ENCODE results near the gene NEDD9.

NEDD9 gene

DNA sequence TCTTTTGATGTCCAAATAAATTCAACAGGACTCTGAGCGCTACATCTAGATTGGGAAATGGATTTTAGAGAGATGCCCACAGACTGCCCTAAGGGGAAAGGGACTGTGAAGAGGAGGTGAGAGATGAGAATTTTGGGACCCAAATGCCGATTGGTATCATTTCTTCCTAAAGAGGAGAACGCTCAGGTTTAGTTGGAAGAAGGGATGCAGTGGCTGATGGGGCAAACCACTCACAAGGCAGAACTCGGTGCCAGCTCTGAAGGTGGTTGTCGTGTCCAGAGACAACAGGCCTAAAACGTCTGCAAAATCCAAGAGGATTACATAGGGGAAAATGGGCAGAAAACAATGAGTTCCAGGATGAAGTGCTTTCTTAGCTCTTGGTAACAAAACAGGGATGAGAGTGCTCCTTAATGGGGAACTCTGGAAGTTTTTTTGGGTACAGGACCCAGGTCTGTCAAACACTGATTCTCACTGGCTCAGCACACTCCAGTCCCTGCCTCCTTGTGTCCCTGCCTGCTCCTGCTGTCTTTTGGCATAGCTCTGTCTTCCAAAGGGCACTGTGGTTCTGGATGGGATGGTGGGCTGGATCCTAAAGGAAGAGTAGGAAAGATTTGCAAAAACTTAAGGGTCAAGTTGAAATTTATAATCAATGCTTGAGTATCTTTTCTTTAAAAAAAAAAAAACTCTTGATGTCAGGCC, 29.0 kb downstream of the NEDD9 start:
- TF ChIP-seq ISL1 (CRISPR knock-in tag; IDR thresholded peaks at IDR 0.05) (no peak), ZFP30 (CRISPR knock-in tag; IDR thresholded peaks at IDR 0.05) (no peak), GLIS3 (CRISPR knock-in tag; IDR thresholded peaks at IDR 0.05) (no peak), ARNTL (CRISPR knock-in tag; IDR thresholded peaks at IDR 0.05; ENCODE audit: borderline replicate concordance, low read depth) (no peak), ZNF70 (CRISPR knock-in tag; IDR thresholded peaks at IDR 0.05) (no peak), TOX (CRISPR knock-in tag; IDR thresholded peaks at IDR 0.05; ENCODE audit: borderline replicate concordance) (no peak), ZNF565 (CRISPR knock-in tag; conservative IDR thresholded peaks at IDR 0.05; ENCODE audit: low read depth) (no peak), ZNF8 (CRISPR knock-in tag; IDR thresholded peaks at IDR 0.05) (no peak), TCF4 (CRISPR knock-in tag; IDR thresholded peaks at IDR 0.05; ENCODE audit: borderline replicate concordance) (no peak)
- TF ChIP-seq, protein P1, sequence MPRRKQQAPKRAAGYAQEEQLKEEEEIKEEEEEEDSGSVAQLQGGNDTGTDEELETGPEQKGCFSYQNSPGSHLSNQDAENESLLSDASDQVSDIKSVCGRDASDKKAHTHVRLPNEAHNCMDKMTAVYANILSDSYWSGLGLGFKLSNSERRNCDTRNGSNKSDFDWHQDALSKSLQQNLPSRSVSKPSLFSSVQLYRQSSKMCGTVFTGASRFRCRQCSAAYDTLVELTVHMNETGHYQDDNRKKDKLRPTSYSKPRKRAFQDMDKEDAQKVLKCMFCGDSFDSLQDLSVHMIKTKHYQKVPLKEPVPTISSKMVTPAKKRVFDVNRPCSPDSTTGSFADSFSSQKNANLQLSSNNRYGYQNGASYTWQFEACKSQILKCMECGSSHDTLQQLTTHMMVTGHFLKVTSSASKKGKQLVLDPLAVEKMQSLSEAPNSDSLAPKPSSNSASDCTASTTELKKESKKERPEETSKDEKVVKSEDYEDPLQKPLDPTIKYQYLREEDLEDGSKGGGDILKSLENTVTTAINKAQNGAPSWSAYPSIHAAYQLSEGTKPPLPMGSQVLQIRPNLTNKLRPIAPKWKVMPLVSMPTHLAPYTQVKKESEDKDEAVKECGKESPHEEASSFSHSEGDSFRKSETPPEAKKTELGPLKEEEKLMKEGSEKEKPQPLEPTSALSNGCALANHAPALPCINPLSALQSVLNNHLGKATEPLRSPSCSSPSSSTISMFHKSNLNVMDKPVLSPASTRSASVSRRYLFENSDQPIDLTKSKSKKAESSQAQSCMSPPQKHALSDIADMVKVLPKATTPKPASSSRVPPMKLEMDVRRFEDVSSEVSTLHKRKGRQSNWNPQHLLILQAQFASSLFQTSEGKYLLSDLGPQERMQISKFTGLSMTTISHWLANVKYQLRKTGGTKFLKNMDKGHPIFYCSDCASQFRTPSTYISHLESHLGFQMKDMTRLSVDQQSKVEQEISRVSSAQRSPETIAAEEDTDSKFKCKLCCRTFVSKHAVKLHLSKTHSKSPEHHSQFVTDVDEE (CRISPR knock-in tag; IDR thresholded peaks at IDR 0.05), result no peak
- TF ChIP-seq, protein P2, sequence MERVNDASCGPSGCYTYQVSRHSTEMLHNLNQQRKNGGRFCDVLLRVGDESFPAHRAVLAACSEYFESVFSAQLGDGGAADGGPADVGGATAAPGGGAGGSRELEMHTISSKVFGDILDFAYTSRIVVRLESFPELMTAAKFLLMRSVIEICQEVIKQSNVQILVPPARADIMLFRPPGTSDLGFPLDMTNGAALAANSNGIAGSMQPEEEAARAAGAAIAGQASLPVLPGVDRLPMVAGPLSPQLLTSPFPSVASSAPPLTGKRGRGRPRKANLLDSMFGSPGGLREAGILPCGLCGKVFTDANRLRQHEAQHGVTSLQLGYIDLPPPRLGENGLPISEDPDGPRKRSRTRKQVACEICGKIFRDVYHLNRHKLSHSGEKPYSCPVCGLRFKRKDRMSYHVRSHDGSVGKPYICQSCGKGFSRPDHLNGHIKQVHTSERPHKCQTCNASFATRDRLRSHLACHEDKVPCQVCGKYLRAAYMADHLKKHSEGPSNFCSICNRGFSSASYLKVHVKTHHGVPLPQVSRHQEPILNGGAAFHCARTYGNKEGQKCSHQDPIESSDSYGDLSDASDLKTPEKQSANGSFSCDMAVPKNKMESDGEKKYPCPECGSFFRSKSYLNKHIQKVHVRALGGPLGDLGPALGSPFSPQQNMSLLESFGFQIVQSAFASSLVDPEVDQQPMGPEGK (CRISPR knock-in tag; IDR thresholded peaks at IDR 0.05; ENCODE audit: borderline replicate concordance), result no peak
- TF ChIP-seq, protein P3, sequence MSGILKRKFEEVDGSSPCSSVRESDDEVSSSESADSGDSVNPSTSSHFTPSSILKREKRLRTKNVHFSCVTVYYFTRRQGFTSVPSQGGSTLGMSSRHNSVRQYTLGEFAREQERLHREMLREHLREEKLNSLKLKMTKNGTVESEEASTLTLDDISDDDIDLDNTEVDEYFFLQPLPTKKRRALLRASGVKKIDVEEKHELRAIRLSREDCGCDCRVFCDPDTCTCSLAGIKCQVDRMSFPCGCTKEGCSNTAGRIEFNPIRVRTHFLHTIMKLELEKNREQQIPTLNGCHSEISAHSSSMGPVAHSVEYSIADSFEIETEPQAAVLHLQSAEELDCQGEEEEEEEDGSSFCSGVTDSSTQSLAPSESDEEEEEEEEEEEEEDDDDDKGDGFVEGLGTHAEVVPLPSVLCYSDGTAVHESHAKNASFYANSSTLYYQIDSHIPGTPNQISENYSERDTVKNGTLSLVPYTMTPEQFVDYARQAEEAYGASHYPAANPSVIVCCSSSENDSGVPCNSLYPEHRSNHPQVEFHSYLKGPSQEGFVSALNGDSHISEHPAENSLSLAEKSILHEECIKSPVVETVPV (CRISPR knock-in tag; IDR thresholded peaks at IDR 0.05), result no peak
- ATAC-seq, result no peak

DNA sequence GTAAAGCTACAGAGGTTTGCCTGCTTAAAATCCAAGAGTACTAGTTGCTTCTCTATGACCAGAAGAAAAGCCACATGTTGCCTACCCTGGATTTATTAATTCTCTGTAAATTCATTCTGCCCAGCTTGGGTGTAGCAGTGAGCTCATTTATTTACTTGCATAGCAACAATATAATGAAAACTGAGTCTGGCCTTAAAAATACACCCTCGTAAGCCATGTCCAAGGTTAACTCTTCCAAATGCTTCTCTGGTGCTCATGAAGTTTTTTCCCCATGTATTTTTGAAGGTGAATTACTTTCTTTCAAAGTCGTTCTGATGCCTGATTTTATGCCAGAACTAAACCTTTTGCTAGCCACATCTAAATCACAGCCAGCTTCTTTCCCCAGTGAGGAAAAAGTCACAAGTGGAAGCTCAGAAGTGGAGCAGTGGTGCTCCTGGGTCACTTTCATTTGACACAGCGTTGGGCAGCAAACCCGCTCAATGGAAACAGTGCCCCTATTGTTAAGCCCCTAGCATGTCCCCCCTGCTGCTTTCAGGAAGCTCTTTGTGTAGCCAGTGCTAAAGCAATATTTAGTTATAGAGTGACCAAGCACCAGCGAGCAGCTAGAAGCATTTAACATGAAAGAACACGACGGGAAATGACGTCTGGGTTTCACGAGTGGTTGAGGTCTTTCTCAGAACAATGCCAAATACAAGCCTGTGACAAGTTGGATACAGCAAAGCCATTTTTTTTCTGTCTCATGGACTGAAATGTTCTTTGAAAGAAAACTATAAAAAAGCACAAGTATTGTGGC, 29.8 kb downstream of the NEDD9 start:
- ATAC-seq, result no peak
- TF ChIP-seq, protein P1 (CRISPR knock-in tag; IDR thresholded peaks at IDR 0.05), result no peak
- TF ChIP-seq, protein P4, sequence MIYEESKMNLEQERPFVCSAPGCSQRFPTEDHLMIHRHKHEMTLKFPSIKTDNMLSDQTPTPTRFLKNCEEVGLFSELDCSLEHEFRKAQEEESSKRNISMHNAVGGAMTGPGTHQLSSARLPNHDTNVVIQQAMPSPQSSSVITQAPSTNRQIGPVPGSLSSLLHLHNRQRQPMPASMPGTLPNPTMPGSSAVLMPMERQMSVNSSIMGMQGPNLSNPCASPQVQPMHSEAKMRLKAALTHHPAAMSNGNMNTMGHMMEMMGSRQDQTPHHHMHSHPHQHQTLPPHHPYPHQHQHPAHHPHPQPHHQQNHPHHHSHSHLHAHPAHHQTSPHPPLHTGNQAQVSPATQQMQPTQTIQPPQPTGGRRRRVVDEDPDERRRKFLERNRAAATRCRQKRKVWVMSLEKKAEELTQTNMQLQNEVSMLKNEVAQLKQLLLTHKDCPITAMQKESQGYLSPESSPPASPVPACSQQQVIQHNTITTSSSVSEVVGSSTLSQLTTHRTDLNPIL (CRISPR knock-in tag; IDR thresholded peaks at IDR 0.05; ENCODE audit: low read depth), result no peak
- no peak for TF ChIP-seq ISL1 (CRISPR knock-in tag; IDR thresholded peaks at IDR 0.05)
- TF ChIP-seq ESRRG (CRISPR knock-in tag; IDR thresholded peaks at IDR 0.05), result no peak
- no peak for TF ChIP-seq TOX (CRISPR knock-in tag; IDR thresholded peaks at IDR 0.05; ENCODE audit: borderline replicate concordance)
- TF ChIP-seq CSDC2 (CRISPR knock-in tag; IDR thresholded peaks at IDR 0.05), result no peak
- no peak for TF ChIP-seq TCF4 (CRISPR knock-in tag; IDR thresholded peaks at IDR 0.05; ENCODE audit: borderline replicate concordance)
- TF ChIP-seq ZNF8 (CRISPR knock-in tag; IDR thresholded peaks at IDR 0.05), result no peak
- no peak for TF ChIP-seq ZC3H10 (CRISPR knock-in tag; IDR thresholded peaks at IDR 0.05)
- no peak for TF ChIP-seq GLIS3 (CRISPR knock-in tag; IDR thresholded peaks at IDR 0.05)
- TF ChIP-seq, protein P5, sequence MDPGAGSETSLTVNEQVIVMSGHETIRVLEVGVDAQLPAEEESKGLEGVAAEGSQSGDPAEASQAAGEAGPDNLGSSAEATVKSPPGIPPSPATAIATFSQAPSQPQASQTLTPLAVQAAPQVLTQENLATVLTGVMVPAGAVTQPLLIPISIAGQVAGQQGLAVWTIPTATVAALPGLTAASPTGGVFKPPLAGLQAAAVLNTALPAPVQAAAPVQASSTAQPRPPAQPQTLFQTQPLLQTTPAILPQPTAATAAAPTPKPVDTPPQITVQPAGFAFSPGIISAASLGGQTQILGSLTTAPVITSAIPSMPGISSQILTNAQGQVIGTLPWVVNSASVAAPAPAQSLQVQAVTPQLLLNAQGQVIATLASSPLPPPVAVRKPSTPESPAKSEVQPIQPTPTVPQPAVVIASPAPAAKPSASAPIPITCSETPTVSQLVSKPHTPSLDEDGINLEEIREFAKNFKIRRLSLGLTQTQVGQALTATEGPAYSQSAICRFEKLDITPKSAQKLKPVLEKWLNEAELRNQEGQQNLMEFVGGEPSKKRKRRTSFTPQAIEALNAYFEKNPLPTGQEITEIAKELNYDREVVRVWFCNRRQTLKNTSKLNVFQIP (CRISPR knock-in tag; IDR thresholded peaks at IDR 0.05; ENCODE audit: borderline replicate concordance, low read depth), result no peak

All from SK-N-SH treated with all-trans-retinoic acid at 6 μM for 48 hours (cell line).